NCI-H1048 (cell line): ENCODE measurements around the gene ECT2L.
"Not testable (repeated sequence)": the region's sequence is repeated elsewhere in the genome, so short reads cannot be mapped to it uniquely, and the experiment has no call there.

Experiments used
- DNase-seq: peaks from one replicate; lab custom pipeline; 2025; lab: John Stamatoyannopoulos, UW

The ECT2L gene

DNA sequence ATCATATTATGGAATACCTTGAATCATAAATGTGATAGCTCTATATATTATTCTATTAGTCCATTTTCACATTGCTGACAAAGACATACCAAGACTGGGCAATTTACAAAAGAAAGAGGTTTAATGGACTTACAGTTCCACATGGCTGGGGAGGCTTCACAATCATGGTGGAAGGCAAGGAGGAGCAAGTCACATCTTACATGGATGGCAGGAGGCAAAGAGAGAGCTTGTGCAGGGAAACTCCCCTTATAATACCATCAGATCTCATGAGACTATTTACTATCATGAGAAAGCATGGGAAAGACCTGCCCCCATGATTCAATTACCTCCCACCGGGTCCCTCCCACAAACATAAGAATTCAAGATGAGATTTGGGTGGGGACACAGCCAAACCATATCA, 141.0 kb downstream of the ECT2L start:
- DNase-seq: not testable (repeated sequence)

DNA sequence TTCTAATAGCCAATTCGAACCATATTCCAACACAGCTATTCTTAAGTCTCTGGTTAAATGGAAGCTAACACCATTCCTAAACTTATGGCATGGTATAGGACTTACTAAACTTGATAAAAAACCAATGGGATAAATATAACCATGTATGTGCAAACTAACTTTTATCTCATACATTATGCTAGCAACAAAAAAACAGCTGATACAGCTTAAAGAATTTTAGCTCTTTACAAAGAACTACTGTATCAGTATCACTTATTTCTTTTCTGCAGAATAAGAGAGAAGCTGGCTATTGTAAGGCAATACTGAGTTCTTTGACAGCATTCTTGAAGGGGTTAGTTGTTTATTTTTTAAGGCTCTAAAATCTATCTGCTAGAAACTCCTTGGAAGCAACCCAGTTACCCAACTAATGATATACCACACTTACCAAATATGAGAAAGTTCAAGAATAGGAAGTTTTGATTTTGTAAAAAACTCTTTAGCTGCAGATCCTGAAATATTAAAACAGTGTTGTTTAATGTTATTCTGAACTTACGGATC, 147.3 kb downstream of the ECT2L start:
- DNase-seq: no peak

DNA sequence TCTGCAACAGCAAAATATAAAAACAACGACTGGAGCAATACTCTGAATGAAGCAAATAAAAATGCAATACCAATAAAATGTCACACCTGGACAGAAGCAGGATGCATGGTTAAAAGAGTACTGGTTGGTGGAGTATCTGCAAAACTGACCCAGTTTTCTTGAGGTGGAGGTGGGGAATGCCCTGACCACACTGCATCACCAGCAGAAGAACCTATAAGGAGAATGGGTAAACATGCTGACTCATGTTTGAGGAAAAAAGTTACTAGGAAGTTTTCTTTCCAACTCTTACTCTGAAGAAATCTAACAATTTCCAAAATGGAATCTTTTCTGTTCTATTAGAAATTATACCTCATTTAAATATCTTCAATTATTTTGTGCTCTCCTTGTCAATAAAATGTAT, 148.5 kb downstream of the ECT2L start:
- DNase-seq: no peak

DNA sequence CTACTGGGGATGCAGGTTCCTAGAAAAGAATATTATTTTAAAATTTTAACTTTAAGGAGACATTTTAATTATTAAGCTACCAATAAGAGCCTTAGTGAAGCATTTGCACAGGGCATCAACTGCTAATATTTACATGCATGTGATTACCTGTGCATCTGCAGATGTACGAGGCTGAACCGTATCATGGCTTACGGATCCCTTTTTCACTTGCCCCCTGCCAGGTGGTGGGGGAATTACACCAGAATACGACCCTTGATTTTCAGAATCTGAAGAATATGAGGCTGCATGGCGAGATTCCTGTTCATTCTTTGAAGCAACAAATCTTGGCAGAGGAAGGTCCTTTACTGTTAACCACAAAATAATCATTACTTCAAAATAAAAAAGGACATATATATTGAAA, 149.5 kb downstream of the ECT2L start:
- DNase-seq: no peak

DNA sequence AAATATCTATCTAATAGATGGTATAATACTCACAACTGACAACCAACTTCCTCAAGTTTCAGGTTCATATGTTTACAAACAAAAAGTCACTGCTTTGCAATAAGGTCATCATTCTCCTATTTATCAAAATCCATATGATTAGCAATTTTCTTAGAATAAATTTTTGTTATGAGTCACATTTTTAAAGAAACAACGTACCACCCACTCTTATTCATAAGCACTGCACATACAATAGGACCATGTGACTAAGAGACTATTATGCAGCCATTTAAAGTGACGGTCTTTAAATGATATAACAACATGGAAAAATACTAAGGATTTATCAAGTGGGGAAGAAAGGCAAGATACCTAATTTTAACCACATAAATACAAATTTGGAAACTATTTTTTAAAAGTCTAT, 152.1 kb downstream of the ECT2L start:
- DNase-seq: no peak

DNA sequence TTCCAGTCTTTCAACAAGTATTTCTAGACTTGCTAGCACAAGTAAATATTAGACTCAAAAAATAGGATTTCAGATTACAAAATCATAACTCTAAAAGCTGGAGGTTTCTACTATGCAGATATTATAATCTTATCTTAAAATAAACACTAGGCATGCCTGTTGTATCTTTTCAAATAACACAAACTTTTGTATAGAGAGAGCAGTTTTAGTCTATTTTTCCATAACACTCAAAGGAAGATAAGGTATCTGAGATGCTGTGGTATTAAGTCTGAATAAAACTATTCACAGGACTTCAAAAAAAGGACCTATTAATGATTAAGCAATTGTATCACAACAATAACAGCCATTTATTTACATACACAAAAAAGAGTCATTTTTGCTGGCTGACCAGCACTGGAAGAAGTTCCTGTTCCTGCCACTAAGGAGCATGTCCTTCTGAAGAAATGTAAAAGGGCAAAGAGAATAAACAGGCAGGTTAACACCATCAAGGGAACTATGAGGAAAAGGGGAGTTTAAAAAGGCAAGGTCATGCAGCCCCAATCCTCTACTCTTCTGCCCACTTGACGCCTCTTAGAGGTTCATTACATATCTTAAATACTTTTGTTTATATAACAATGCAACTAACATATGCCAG, 152.8 kb downstream of the ECT2L start:
- DNase-seq: no peak

DNA sequence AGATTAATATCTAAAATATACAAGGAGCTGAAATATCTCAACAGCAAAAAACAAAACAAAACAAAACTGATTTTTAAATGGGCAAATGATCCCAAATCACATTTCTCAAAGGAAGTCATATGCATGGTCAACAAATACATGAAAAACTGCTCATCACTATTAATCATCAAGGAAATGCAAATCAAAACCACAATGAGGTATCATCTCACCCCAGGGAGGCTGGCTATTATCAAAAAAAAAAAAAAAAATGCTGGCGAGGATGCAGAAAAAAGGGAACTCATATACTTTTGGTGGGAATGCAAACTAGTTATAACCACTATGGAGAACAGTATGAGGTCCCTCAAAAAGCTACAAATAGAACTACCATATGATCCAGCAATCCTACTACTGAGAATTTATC, 157.6 kb downstream of the ECT2L start:
- no peak for DNase-seq
